Measurements from ENCODE around the gene CRISPLD2. TPM values are rescaled to one million over a fixed set of nuclear protein-coding genes. Genes with fewer than 3 reads are reported as not detected.

CRISPLD2 gene
- total RNA-seq, 2 donors from 2014 or later = 27.5 to 129 TPM

- H3K4me1 ChIP-seq = peaks cover 11% of the 10 kb centered on the region
- DNase-seq = no peak
- H3K9me3 ChIP-seq = no peaks in the 10 kb centered on the region
- intact Hi-C loops (cut with DNase I) = no loop called here
- WGBS, 2 donors = 77% methylated on average over 7 of the region's 7 CpGs
- no peak overlapping the region for H3K27ac ChIP-seq
- TF ChIP-seq CTCF (IDR thresholded peaks at IDR 0.05) = no peak
- no peak for TF ChIP-seq POLR2A (IDR thresholded peaks at IDR 0.05)
- H3K4me3 ChIP-seq = no peak overlapping the region
- no peak for ATAC-seq
- peaks cover 0 to 8% of the 10 kb centered on the region in 2 donors for H3K27me3 ChIP-seq
- H3K36me3 ChIP-seq (replicated peaks in 1 of 2; ENCODE audit: insufficient read depth in 1 of 2, low read depth in 2 of 2) = no peaks in the 10 kb centered on the region
These were observed 3.8 kb upstream of the CRISPLD2 start for GRCh38 chr16:84816023-84816422.

GRCh38 chr16:84816485-84816884 lies 3.3 kb upstream of the CRISPLD2 start:
- no peak for TF ChIP-seq CTCF (IDR thresholded peaks at IDR 0.05)
- no peak for TF ChIP-seq POLR2A (IDR thresholded peaks at IDR 0.05)
- H3K27me3 ChIP-seq = peaks cover 0 to 8% of the 10 kb centered on the region in 2 donors
- H3K27ac ChIP-seq = no peak overlapping the region
- ATAC-seq (no peak), DNase-seq (no peak)
- H3K4me1 ChIP-seq = peaks cover 11% of the 10 kb centered on the region
- WGBS, 2 donors = 65 to 73% methylated on average over 10 of the region's 10 CpGs
- H3K4me3 ChIP-seq = no peak overlapping the region
- no peaks in the 10 kb centered on the region for H3K36me3 ChIP-seq (replicated peaks in 1 of 2; ENCODE audit: insufficient read depth in 1 of 2, low read depth in 2 of 2)
- H3K9me3 ChIP-seq = no peaks in the 10 kb centered on the region
- intact Hi-C loops (cut with DNase I) = no loop called here

GRCh38 chr16:84817206-84817605 lies 2.6 kb upstream of the CRISPLD2 start:
- no peak for DNase-seq
- intact Hi-C loops (cut with DNase I) = no loop called here

GRCh38 chr16:84817613-84818012 lies 2.2 kb upstream of the CRISPLD2 start:
- Histone ChIP-seq H3K36me3 (replicated peaks in 1 of 2; ENCODE audit: insufficient read depth in 1 of 2, low read depth in 2 of 2) (no peaks in the 10 kb centered on the region), H3K27ac (no peak overlapping the region), H3K9me3 (no peaks in the 10 kb centered on the region), H3K4me3 (no peak overlapping the region), H3K4me1 (peaks cover 11% of the 10 kb centered on the region), H3K27me3 (peaks cover 0 to 8% of the 10 kb centered on the region in 2 donors)
- DNase-seq (no peak), ATAC-seq (no peak)
- TF ChIP-seq POLR2A (IDR thresholded peaks at IDR 0.05) (no peak), CTCF (IDR thresholded peaks at IDR 0.05) (no peak)
- intact Hi-C loops (cut with DNase I) = no loop called here
- WGBS, 2 donors = 34 to 52% methylated on average over 2 of the region's 2 CpGs

More at GRCh38 chr16:84817206-84817605, 2.6 kb upstream of the CRISPLD2 start:
- Histone ChIP-seq H3K9me3 (no peaks in the 10 kb centered on the region), H3K36me3 (replicated peaks in 1 of 2; ENCODE audit: insufficient read depth in 1 of 2, low read depth in 2 of 2) (no peaks in the 10 kb centered on the region), H3K27me3 (peaks cover 0 to 8% of the 10 kb centered on the region in 2 donors), H3K27ac (no peak overlapping the region), H3K4me3 (no peak overlapping the region), H3K4me1 (peaks cover 11% of the 10 kb centered on the region)
- no peak for ATAC-seq
- TF ChIP-seq CTCF (IDR thresholded peaks at IDR 0.05) = no peak
- no peak for TF ChIP-seq POLR2A (IDR thresholded peaks at IDR 0.05)
- 70 to 74% methylated on average over 8 to 10 of the region's 10 CpGs for WGBS, 2 donors

GRCh38 chr16:84818133-84818532 lies 1.7 kb upstream of the CRISPLD2 start:
- ATAC-seq (no peak), DNase-seq (no peak)
- peaks cover 11% of the 10 kb centered on the region for H3K4me1 ChIP-seq
- no peak overlapping the region for H3K27ac ChIP-seq
- 67 to 75% methylated on average over 2 of the region's 2 CpGs for WGBS, 2 donors
- H3K27me3 ChIP-seq = peaks cover 0 to 8% of the 10 kb centered on the region in 2 donors
- no peaks in the 10 kb centered on the region for H3K9me3 ChIP-seq
- H3K36me3 ChIP-seq (replicated peaks in 1 of 2; ENCODE audit: insufficient read depth in 1 of 2, low read depth in 2 of 2) = no peaks in the 10 kb centered on the region
- H3K4me3 ChIP-seq = no peak overlapping the region
- intact Hi-C loops (cut with DNase I) = no loop called here
- no peak for TF ChIP-seq CTCF (IDR thresholded peaks at IDR 0.05)
- TF ChIP-seq POLR2A (IDR thresholded peaks at IDR 0.05) = no peak

Data from body of pancreas (tissue), 4 donors.